ENCODE data around the gene USP4.
"Not testable (repeated sequence)": the region's sequence is repeated elsewhere in the genome, so short reads cannot be mapped to it uniquely, and the experiment has no call there.

The USP4 gene

GRCh38 chr3:49370585-49371290 lies 30.9 kb upstream of the USP4 start:
- WGBS = 87% methylated on average over 6 of the region's 6 CpGs
- Histone ChIP-seq H3K9me3 (ENCODE audit: insufficient read depth, low read depth, low read length) (no peaks in the 10 kb centered on the region), H3K27me3 (ENCODE audit: insufficient read depth, low read length) (no peaks in the 10 kb centered on the region), H3K4me1 (ENCODE audit: insufficient read depth, low read length) (no peaks in the 10 kb centered on the region), H3K36me3 (ENCODE audit: insufficient read depth, low read length) (peaks cover 76% of the 10 kb centered on the region), H3K27ac (ENCODE audit: low read depth, low read length) (no peak overlapping the region), H3K9ac (ENCODE audit: low read depth, low read length) (no peak overlapping the region), H3K4me3 (ENCODE audit: low read length) (no peak overlapping the region)

GRCh38 chr3:49362561-49362960 lies 22.7 kb upstream of the USP4 start:
- Histone ChIP-seq H3K9me3 (ENCODE audit: insufficient read depth, low read depth, low read length) (no peaks in the 10 kb centered on the region), H3K36me3 (ENCODE audit: insufficient read depth, low read length) (peaks cover 72% of the 10 kb centered on the region), H3K27me3 (ENCODE audit: insufficient read depth, low read length) (no peaks in the 10 kb centered on the region), H3K4me3 (ENCODE audit: low read length) (no peak overlapping the region), H3K27ac (ENCODE audit: low read depth, low read length) (no peak overlapping the region), H3K4me1 (ENCODE audit: insufficient read depth, low read length) (peaks cover 16% of the 10 kb centered on the region), H3K9ac (ENCODE audit: low read depth, low read length) (no peak overlapping the region)
- WGBS = 94% methylated on average over 3 of the region's 3 CpGs

GRCh38 chr3:49359623-49360022 lies 19.8 kb upstream of the USP4 start:
- WGBS = 99% methylated on average over 2 of the region's 2 CpGs
- Histone ChIP-seq H3K4me1 (ENCODE audit: insufficient read depth, low read length) (peaks cover 16% of the 10 kb centered on the region), H3K9ac (ENCODE audit: low read depth, low read length) (no peak overlapping the region), H3K4me3 (ENCODE audit: low read length) (no peak overlapping the region), H3K27me3 (ENCODE audit: insufficient read depth, low read length) (no peaks in the 10 kb centered on the region), H3K27ac (ENCODE audit: low read depth, low read length) (no peak overlapping the region; the same call in 1 of the 2 replicates), H3K9me3 (ENCODE audit: insufficient read depth, low read depth, low read length) (no peaks in the 10 kb centered on the region), H3K36me3 (ENCODE audit: insufficient read depth, low read length) (peaks cover 63% of the 10 kb centered on the region)

DNA sequence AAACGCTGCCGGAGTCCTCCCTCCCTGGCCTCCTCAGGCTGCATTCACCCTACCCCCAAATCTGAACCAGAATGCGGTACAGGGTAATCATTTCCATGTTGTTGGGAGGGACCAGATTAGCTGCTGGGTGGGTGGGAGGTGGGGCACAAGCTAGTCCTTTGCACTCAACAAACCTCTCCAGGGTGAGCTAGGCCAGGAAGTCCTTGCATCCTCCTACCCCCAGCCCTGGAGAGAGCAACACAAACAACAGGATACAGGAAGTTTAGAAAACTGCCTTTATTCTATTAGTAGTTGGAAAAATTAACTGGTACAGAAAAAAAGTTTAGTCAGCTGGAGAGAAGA lies 19.0 kb upstream of the USP4 start:
- Histone ChIP-seq H3K4me1 (ENCODE audit: insufficient read depth, low read length) (peaks cover 16% of the 10 kb centered on the region), H3K4me3 (ENCODE audit: low read length) (peak overlapping the region; percentile 100), H3K27me3 (ENCODE audit: insufficient read depth, low read length) (no peaks in the 10 kb centered on the region), H3K27ac (ENCODE audit: low read depth, low read length) (peak overlapping the region; percentile 98), H3K9me3 (ENCODE audit: insufficient read depth, low read depth, low read length) (no peaks in the 10 kb centered on the region), H3K36me3 (ENCODE audit: insufficient read depth, low read length) (peaks cover 60% of the 10 kb centered on the region), H3K9ac (ENCODE audit: low read depth, low read length) (peak overlapping the region; percentile 88)
- WGBS = 70% methylated on average over 2 of the region's 3 CpGs

GRCh38 chr3:49358217-49358883 lies 18.5 kb upstream of the USP4 start, which contains the start of gene GPX1:
TSS of gene GPX1 (minus strand) at chr3:49358353. CDS start at chr3:49358278, 75 bp downstream.
- peaks cover 56% of the 10 kb centered on the region for H3K36me3 ChIP-seq (ENCODE audit: insufficient read depth, low read length)
- WGBS = 4% methylated on average over 46 of the region's 46 CpGs
- H3K9me3 ChIP-seq (ENCODE audit: insufficient read depth, low read depth, low read length) = no peaks in the 10 kb centered on the region

GRCh38 chr3:49357443-49358216 lies 17.8 kb upstream of the USP4 start:
- H3K9ac ChIP-seq (ENCODE audit: low read depth, low read length) = peak overlapping the region; percentile 88
- WGBS = 8% methylated on average over 63 of the region's 63 CpGs
- peak overlapping the region; percentile 100 for H3K4me3 ChIP-seq (ENCODE audit: low read length)
- H3K36me3 ChIP-seq (ENCODE audit: insufficient read depth, low read length) = peaks cover 52% of the 10 kb centered on the region
- H3K4me1 ChIP-seq (ENCODE audit: insufficient read depth, low read length) = peaks cover 16% of the 10 kb centered on the region
- not testable (repeated sequence) for H3K9me3 ChIP-seq (ENCODE audit: insufficient read depth, low read depth, low read length); H3K27me3 ChIP-seq (ENCODE audit: insufficient read depth, low read length)
- peak overlapping the region; percentile 98 for H3K27ac ChIP-seq (ENCODE audit: low read depth, low read length)

More at GRCh38 chr3:49358217-49358883, 18.5 kb upstream of the USP4 start, which contains the start of gene GPX1:
- H3K4me3 ChIP-seq (ENCODE audit: low read length) = peak within 1 kb of the TSS; percentile 100
- no peaks in the 10 kb centered on the region for H3K27me3 ChIP-seq (ENCODE audit: insufficient read depth, low read length)
- H3K27ac ChIP-seq (ENCODE audit: low read depth, low read length) = peak within 1 kb of the TSS; percentile 98
- H3K9ac ChIP-seq (ENCODE audit: low read depth, low read length) = peak within 1 kb of the TSS; percentile 88
- H3K4me1 ChIP-seq (ENCODE audit: insufficient read depth, low read length) = peaks cover 16% of the 10 kb centered on the region

- not testable (repeated sequence) for H3K9me3 ChIP-seq (ENCODE audit: insufficient read depth, low read depth, low read length); H3K27ac ChIP-seq (ENCODE audit: low read depth, low read length); H3K27me3 ChIP-seq (ENCODE audit: insufficient read depth, low read length)
- peak overlapping the region; percentile 88 for H3K9ac ChIP-seq (ENCODE audit: low read depth, low read length)
- 65% methylated on average over 8 of the region's 10 CpGs for WGBS
- peaks cover 16% of the 10 kb centered on the region for H3K4me1 ChIP-seq (ENCODE audit: insufficient read depth, low read length)
- peaks cover 46% of the 10 kb centered on the region for H3K36me3 ChIP-seq (ENCODE audit: insufficient read depth, low read length)
- peak overlapping the region; percentile 100 for H3K4me3 ChIP-seq (ENCODE audit: low read length)
Measured at GRCh38 chr3:49357095-49357442, 17.2 kb upstream of the USP4 start.

DNA sequence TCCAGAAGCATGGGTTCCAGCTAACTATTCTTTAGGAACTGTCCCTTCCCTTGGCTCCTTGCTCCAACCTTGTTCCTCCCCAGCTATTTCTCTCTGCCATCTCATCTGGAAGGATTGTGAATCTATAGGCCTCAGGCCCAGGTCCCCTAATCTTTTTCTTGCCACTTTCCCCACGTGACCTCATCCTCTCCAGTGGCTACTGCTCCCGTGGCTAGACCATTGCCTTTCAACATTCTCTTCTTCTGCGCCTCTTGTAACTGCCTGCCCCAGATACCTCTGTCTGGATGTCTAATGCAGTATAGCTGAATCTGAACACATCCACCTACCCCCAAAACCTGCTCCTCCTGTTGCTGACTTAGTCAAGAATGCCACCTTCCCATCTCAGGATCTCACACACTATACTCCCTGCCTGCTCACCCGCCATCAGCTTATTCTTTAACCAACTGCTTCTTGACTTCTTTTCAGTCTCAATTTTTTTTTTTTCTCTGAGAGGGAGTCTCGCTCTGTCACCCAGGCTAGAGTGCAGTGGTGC lies 13.1 kb upstream of the USP4 start:
- Histone ChIP-seq H3K9ac (ENCODE audit: low read depth, low read length) (no peak overlapping the region), H3K4me1 (ENCODE audit: insufficient read depth, low read length) (no peaks in the 10 kb centered on the region)
- WGBS = 91% methylated on average over 5 of the region's 5 CpGs

GRCh38 chr3:49352281-49352680 lies 12.4 kb upstream of the USP4 start:
- H3K4me3 ChIP-seq (ENCODE audit: low read length) = no peak overlapping the region
- H3K4me1 ChIP-seq (ENCODE audit: insufficient read depth, low read length) = no peaks in the 10 kb centered on the region
- 91% methylated on average over 2 of the region's 2 CpGs for WGBS
- no peak overlapping the region for H3K27ac ChIP-seq (ENCODE audit: low read depth, low read length)
- H3K9me3 ChIP-seq (ENCODE audit: insufficient read depth, low read depth, low read length) = no peaks in the 10 kb centered on the region
- no peaks in the 10 kb centered on the region for H3K27me3 ChIP-seq (ENCODE audit: insufficient read depth, low read length)
- H3K9ac ChIP-seq (ENCODE audit: low read depth, low read length) = no peak overlapping the region
- peaks cover 16% of the 10 kb centered on the region for H3K36me3 ChIP-seq (ENCODE audit: insufficient read depth, low read length)

More for the DNA sequence above, 13.1 kb upstream of the USP4 start:
- Histone ChIP-seq H3K27me3 (ENCODE audit: insufficient read depth, low read length) (no peaks in the 10 kb centered on the region), H3K9me3 (ENCODE audit: insufficient read depth, low read depth, low read length) (no peaks in the 10 kb centered on the region), H3K36me3 (ENCODE audit: insufficient read depth, low read length) (peaks cover 17% of the 10 kb centered on the region), H3K4me3 (ENCODE audit: low read length) (no peak overlapping the region), H3K27ac (ENCODE audit: low read depth, low read length) (no peak overlapping the region)

DNA sequence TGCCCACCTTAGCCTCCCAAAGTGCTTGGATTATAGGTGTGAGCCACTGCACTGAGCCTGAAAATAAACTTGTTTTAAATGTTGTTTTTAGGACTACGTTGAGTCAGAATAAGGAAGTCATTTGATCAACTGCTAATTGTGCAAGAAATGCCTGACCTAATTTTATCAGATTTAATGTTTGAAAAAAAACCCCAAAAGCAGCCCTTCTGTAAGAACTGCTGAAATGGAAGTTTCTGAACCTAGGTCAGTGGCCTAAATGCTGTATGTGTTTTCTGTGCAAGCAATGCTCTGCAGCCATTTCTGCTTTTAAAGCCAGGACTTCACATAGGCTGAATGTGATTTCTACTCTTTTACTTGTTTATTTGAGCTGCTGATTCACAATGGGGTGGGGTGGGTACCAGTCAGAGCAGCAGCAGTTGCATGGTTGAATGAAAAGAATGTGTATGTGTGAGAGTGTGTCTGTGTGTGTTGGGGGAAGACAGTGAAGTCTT lies 11.7 kb upstream of the USP4 start:
- WGBS = 82% methylated on average over 1 of the region's 1 CpG
- H3K9ac ChIP-seq (ENCODE audit: low read depth, low read length) = no peak overlapping the region
- no peak overlapping the region for H3K4me3 ChIP-seq (ENCODE audit: low read length)
- no peak overlapping the region for H3K27ac ChIP-seq (ENCODE audit: low read depth, low read length)
- no peaks in the 10 kb centered on the region for H3K27me3 ChIP-seq (ENCODE audit: insufficient read depth, low read length)
- H3K9me3 ChIP-seq (ENCODE audit: insufficient read depth, low read depth, low read length) = no peaks in the 10 kb centered on the region
- no peaks in the 10 kb centered on the region for H3K4me1 ChIP-seq (ENCODE audit: insufficient read depth, low read length)
- H3K36me3 ChIP-seq (ENCODE audit: insufficient read depth, low read length) = peaks cover 12% of the 10 kb centered on the region
